NOMO-1 (cell line): ENCODE measurements around the gene C10orf67.

Experiments used
- DNase-seq, 2 experiments: peaks; one replicate each; lab custom pipeline; 2025; ENCODE audit not compliant: unreplicated experiment in 2 of 2; lab: John Stamatoyannopoulos, UW

C10orf67 gene

DNA sequence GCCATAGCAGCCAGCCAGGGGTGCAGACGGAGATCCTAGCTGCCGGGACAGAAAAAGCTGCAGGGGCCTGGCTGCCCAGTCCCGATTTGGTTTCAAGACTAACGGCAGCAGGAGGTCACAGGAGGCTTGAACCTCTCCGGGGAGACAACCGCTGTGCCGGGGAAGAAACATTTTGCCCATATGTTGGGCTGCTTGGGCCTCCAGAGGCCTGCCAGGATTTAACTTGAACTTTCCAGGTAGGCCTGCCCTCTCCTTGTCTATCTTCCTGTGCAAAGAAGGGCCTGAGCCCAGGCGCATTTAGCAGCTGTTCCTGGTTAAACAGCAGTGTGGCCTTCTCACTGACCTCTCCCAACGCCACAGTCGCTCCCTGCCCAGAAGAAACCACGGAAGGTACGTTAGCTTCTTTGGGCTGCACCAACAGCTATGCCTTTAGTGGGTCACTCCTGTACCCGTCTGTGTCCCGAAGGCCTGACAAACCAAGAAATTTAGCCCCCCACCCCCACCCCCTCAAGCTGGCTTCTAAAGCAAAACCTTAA, 169.6 kb downstream of the C10orf67 start:
- DNase-seq = no peak

GRCh38 chr10:23174074-23174976, 170.3 kb downstream of the C10orf67 start:
- DNase-seq = no peak

DNA sequence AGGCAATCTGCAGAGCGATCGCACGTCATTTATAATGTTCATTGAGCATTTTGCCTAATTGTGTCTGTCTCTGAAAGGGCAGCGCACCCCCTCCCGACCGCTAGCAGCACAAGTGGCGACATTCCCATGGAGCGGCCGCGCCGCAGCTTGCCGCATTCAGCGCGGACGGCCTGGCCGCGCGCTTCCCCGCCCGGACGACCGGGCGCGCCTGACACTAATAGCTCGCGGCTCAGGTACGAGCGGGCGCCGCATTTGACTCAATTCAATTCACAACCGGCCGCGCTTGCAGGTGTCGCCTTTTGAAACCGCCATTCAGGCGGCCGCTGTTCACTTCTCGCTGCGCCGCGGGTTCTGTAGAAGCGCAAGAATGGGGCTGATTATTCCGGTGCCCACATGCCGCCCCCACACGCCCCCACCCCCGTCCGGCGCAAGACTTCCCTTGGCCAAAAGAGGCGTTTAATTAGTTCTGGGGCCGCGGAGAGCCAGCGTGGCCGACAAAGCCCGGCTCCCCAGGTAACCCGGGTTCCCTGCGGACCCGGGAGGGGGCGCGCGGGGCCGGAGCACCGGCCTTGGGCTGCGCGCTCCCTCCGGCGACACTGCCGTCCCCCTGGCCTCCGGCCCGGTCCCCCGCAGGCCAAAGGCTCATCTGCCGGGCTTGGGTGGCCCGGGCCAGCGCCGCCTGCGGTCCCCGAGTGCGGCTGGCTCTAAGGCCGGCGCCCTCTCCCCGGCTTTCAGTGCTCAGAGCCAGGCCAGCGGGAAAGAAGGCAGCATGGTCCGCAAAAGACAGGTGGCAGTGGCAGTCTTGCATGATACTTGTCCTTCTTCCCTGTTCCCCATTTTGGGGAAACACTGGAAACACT, 171.2 kb downstream of the C10orf67 start:
- no peak for DNase-seq

DNA sequence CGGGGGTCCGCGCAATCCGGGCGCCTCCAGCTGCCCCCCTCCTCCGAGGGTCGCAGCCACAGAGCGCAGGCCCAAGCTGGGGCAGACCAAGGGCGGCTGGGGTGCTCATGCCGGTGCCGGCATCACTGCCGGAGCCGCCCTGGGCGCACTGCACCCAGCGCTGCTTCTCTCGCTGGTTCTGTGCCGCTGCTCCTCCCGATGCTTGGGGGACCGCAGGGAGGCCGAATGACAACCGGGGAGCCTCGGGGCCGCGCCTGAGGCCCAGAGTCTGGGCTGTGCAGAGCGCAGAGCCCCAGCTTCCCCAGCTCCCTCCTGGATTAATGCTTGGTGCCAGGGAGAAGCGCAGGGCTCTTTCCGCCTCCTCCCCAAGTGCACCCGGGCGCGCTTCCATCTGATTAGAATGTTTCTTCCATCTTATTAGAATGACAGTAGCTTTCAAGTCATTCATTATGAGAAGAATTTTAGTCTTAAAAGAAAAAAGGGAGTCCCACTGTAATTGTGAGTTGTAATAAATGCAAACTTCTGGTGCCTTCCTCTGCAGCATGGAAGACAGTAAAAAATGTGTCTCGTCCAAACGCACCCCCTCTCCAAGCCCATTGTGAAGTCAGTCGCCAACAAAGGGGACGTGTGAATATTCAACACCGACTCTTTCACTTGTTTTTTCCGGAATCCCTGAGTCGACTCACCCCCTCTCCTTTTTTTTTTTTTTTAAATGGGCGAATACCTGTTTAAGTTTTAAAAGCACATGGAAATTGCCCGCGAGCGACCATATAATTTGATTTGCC, 172.0 kb downstream of the C10orf67 start:
- DNase-seq = no peak

DNA sequence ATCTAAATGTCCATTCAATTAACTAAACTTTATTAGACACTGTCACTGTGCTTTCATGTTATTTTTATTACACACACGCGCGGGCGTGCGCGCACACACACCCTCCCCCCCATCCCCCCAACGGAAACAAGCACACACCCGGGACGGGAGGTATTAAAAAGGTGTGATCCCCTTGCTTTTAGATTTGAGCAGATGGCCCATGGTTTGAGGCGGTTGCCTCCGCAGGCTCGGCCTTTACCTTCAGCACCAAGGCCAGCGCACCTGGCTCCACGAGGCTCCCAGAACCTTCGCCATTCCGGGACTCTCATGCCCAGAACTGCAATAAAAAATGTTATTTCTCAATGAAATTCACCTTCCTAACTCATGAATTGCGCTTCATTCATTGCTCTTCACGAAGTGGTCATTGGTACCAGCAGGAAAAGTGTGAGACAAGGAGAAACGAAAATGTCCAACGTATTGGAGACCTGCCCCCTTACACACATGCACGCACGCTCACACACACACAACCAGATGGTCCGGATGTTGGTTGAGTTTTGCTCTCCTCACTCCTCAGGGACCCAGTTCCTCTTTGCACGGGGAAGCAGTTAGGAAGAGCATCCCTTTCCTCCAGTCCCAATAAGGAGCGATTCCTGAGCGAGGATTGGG, 173.2 kb downstream of the C10orf67 start:
- no peak for DNase-seq

DNA sequence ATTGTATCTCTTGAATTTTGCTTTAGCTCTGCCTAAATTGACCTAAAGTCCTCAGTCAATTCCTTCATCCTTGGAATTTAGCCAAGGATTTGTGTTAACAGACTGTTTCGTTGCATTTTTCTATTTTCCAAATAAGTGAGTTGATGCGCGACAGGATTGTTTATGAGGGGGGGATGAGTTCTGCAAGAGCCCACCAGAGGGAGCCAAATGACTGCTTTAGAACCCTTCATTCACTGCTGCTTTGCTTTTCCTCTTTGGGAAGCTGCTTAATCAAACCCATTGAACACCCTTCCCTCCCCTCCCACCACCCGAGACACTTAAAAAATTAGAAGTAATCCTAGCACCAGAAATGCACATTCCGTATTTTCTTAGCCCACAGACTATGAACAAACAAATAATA, 186.2 kb downstream of the C10orf67 start:
- DNase-seq = peak in 1 of 2 experiments; percentile 51

DNA sequence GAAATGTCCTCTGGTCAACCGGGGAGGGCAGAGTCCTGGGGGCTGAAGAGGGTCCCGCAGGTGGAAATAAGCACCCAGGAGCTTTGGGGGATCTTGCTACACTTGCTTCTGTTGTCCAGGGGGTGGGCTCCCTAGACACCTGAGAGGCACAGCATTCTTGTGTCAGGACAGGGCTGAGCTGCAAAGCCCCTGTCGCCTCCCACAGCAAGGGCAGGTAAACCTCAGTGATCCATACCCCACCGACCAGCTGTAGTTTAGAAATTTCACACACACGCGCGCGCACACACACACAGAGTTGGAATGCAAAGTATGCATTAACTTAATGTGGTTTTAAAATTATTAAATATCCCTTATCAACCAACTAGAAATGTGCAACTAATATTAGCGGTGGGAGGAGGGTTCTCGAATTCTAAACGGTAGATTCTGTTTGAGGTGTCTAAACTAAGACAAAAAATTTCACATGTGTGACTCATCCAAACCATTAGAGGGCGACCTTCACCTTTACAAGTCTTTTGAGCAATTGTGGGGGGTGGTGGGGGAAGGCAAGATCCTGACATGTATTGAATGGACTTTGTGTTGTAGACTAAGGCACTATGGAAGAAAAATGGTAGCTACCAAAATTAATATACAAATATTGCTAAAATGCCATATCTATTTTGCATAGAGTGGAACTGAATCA, 186.8 kb downstream of the C10orf67 start:
- DNase-seq = peak in 1 of 2 experiments; percentile 45

DNA sequence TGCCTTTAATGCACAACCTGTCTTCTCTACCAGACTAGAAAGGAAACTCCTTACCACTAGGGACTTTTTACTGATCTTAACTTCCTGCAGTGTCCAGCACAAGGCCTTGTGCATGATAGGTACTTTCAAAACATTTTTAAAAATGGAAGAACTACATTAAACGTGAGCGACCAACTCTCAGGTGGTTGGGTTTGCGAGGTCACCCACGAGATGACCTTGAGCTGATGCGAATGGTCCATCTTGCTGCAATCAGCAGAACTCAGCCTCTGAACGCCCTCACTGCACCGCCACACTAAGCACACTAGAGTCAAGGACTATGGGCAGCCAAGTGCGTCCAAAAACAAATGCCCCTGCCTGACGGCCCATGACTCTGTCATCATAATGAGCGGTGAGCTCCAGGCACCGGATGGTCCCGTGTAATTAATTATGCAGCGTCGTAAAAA, 187.3 kb downstream of the C10orf67 start:
- DNase-seq = no peak

DNA sequence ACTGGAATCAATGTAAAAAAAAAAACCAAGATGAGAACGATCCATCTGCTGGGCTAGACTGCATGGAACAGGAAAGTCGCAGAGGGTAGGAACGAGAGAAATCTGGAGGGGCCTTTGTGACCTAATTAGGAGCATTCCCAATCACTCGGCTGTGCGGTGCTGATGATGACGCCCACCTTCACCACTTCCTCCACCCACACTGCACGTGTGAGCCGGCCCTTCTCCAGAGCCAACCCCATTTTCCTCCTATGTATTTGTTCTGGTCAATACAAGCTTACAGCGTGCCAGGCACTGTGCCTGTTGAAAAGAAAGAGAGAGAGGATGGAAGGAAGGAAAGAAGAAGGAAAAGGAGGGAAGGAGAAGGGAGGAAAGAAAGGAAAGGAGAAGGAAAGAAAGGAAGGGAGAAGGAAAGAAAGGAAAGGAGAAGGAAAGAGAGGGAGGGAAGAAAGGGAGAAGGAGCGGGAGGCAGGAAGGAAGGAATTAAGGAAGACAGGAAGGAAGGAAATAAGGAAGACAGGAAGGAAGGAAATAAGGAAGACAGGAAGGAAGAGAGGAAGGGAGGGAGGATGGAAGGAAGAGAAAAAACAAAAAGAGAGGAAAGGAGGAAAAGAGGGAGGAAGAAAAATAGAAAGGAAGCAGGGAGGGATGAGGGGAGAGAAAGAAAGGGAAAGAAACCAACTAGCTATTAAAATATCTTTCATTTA, 188.0 kb downstream of the C10orf67 start:
- DNase-seq = no peak

DNA sequence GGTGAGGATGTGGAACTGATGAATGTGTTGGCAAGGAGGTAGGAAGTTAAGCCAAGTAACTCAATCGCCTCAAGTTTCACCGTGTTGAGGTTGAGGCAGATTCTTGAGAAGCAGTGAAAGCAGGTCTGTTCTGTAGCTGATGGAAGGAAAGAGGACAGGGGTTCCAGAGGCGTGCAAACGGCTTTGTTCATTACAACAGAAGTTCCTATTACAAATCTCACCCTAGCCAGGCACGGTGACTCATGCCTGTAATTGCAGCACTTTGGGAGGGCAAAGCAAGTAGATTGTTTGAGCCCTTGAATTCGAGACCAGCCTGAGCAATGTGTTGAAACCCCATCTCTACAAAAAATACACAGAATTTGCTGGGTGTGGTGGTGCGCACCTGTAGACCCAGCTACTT, 189.4 kb downstream of the C10orf67 start:
- peak; percentile 15 to 61 for DNase-seq
